K562 (cell line): ENCODE results near the gene CORO2A. TPM values are rescaled to one million over a fixed set of nuclear protein-coding genes. Genes with fewer than 3 reads are reported as not detected.
A peak's percentile ranks its signal among the peaks of the same experiment; 100 is the strongest.

Source experiments
- ATAC-seq: fragments of 200-7000 bp; cut with Tn5 transposase; 3 replicates; pipeline ENCODE4 v1.9.1; 2020; ENCODE audit warnings: moderate library complexity
- BruUV-seq: library from RNA; stranded (reverse); fragments of 400-500 nt; replicated peaks from 2 replicates; lab custom pipeline; 2021; lab: Mats Ljungman, UMichigan
- CTCF ChIA-PET: fragments of 300-600 bp; formaldehyde crosslinking; extraction: SDS; loops from one replicate; lab custom pipeline; 2021; ENCODE audit warnings: low intra/inter-chr PET ratio; lab: Yijun Ruan, JAX
- POLR2A ChIA-PET: fragments of 300-600, 350-650 bp; sonication (Branson Sonifier 250); formaldehyde crosslinking; extraction: SDS; loops from one replicate; lab custom pipeline; 2021; ENCODE audit warnings: antibody characterized with exemption, inconsistent platforms; lab: Yijun Ruan, JAX
- DNase-seq, 4 experiments: peaks; one replicate each; pipeline versions ENCODE4 v3.0.0 to v3.0.0-alpha.2; 2011 to 2018; ENCODE audit warnings: low spot score in 3 of 4, mixed read lengths in 3 of 4; ENCODE audit errors: extremely low read depth in 1 of 4
- FAIRE-seq: peaks from 2 replicates; lab custom pipeline; 2011; peaks lifted over from hg19 to GRCh38; lab: Jason Lieb, UNC
- H2AFZ ChIP-seq: 2 replicates; pipeline ENCODE4 v1.6.0; 2011; ENCODE audit warnings: low read depth, low read length, control low read depth, inconsistent platforms
- H3K27ac ChIP-seq: fragments of 200-600 bp; 3 replicates; pipeline ENCODE4 v1.8.0; 2011; ENCODE audit warnings: low read depth, mild to moderate bottlenecking, control low read depth, inconsistent platforms, low read length, moderate library complexity, mixed read lengths; ENCODE audit errors: extremely low read depth
- H3K27me3 ChIP-seq, 2 experiments: fragments of 300-600 bp in 1 of 2; 2 replicates in 1 of 2; 3 replicates in 1 of 2; pipeline versions ENCODE4 v1.6.0 to v1.8.0; 2011; ENCODE audit warnings: inconsistent platforms in 2 of 2, low read length in 2 of 2, mild to moderate bottlenecking in 1 of 2, mixed read lengths in 1 of 2, moderate library complexity in 1 of 2; ENCODE audit not compliant: control insufficient read depth in 2 of 2, insufficient read depth in 2 of 2
- H3K36me3 ChIP-seq: fragments of 300-600 bp; 3 replicates; pipeline ENCODE4 v1.8.0; 2011; ENCODE audit warnings: mild to moderate bottlenecking, low read length, inconsistent platforms; ENCODE audit not compliant: control insufficient read depth, insufficient read depth
- H3K4me1 ChIP-seq, 2 experiments: fragments of 200-600 bp in 1 of 2; replicated peaks in 1 of 2; 2 replicates in 1 of 2; 3 replicates in 1 of 2; pipeline versions ENCODE4 v1.5.1 to v1.8.0; 2011; ENCODE audit warnings: inconsistent platforms in 2 of 2, low read length in 2 of 2, mild to moderate bottlenecking in 1 of 2, mixed read lengths in 1 of 2, moderate library complexity in 1 of 2; ENCODE audit not compliant: control insufficient read depth in 2 of 2, insufficient read depth in 2 of 2
- H3K4me2 ChIP-seq: 2 replicates; pipeline ENCODE4 v1.6.1; 2011; ENCODE audit warnings: low read length, control low read depth, inconsistent platforms, mixed read lengths; ENCODE audit not compliant: insufficient read depth
- H3K4me3 ChIP-seq: fragments of 200-600 bp; sonication (generic), shearing (Covaris generic); 2 replicates; pipeline ENCODE4 v1.5.1; 2016; ENCODE audit warnings: control low read depth, inconsistent platforms
- H3K79me2 ChIP-seq: fragments of 200-600 bp; 3 replicates; pipeline ENCODE4 v1.8.0; 2011; ENCODE audit warnings: low read length, inconsistent platforms; ENCODE audit not compliant: control insufficient read depth, insufficient read depth
- H3K9ac ChIP-seq, 2 experiments: 2 replicates each; pipeline versions ENCODE4 v1.6.0 to v1.6.1; 2011; ENCODE audit warnings: low read depth in 2 of 2, low read length in 2 of 2, control low read depth in 1 of 2, inconsistent platforms in 1 of 2, mild to moderate bottlenecking in 1 of 2, mixed read lengths in 1 of 2; ENCODE audit not compliant: insufficient read depth in 1 of 2
- H3K9me1 ChIP-seq: one replicate; pipeline ENCODE4 v1.6.0; 2011; ENCODE audit warnings: inconsistent platforms, mild to moderate bottlenecking, low read length, moderate library complexity; ENCODE audit not compliant: control insufficient read depth, insufficient read depth
- H3K9me3 ChIP-seq: replicated peaks from 2 replicates; pipeline ENCODE4 v1.5.1; 2011; ENCODE audit warnings: low read depth, low read length, inconsistent platforms; ENCODE audit not compliant: control insufficient read depth, insufficient read depth
- H4K20me1 ChIP-seq: replicated peaks from 2 replicates; pipeline ENCODE4 v1.6.1; 2011; ENCODE audit warnings: low read length, inconsistent platforms, mixed read lengths; ENCODE audit not compliant: control insufficient read depth, insufficient read depth
- ARHGAP35 ChIP-seq: fragments of 450-650 bp; IDR thresholded peaks from 2 replicates; pipeline ENCODE4 v1.6.1; 2018; ENCODE audit not compliant: partially characterized antibody
- BDP1 ChIP-seq: IDR thresholded peaks from 3 replicates; pipeline ENCODE4 v1.6.1; 2011; ENCODE audit not compliant: insufficient read length, insufficient read depth
- DNMT1 ChIP-seq: fragments of 450-650 bp; IDR thresholded peaks from 2 replicates; pipeline ENCODE4 v1.6.1; 2016; ENCODE audit warnings: antibody characterized with exemption, mild to moderate bottlenecking
- ETS1 ChIP-seq: conservative IDR thresholded peaks from 2 replicates; pipeline ENCODE4 v1.6.1; 2011; ENCODE audit warnings: low read depth, mild to moderate bottlenecking, low read length; ENCODE audit not compliant: control insufficient read depth
- POLR2A ChIP-seq: fragments of 450-650 bp; conservative IDR thresholded peaks from 2 replicates; pipeline ENCODE4 v1.6.1; 2016
- RAD21 ChIP-seq, 2 experiments: fragments of 250-450 bp in 1 of 2; fragments of 450-650 bp in 1 of 2; sonication (Bioruptor Pico) in 1 of 2; formaldehyde crosslinking in 1 of 2; IDR thresholded peaks in 1 of 2; conservative IDR thresholded peaks in 1 of 2; 2 replicates each; pipeline versions ENCODE4 v1.4.0 to v1.8.0; 2020 to 2022; ENCODE audit warnings: mild to moderate bottlenecking in 2 of 2, moderate library complexity in 1 of 2
- TGIF2 ChIP-seq: sonication (generic); formaldehyde crosslinking; IDR thresholded peaks from 2 replicates; pipeline ENCODE4 v1.8.1; 2022; ENCODE audit warnings: mild to moderate bottlenecking, missing genetic modification reagents, moderate library complexity
- ZNF586 ChIP-seq: fragments of 450-650 bp; formaldehyde crosslinking; conservative IDR thresholded peaks from 2 replicates; pipeline ENCODE4 v1.4.0; 2020; ENCODE audit warnings: mild to moderate bottlenecking, moderate library complexity
- WGBS: fragments of 100-300 bp; shearing (Covaris generic); methylation state at CpG from one replicate; pipeline ENCODE4 v1.1.6; 2016; ENCODE audit warnings: low coverage, mixed read lengths; ENCODE audit not compliant: insufficient coverage; ENCODE audit errors: missing lambda C conversion rate; 5-methylcytosine and 5-hydroxymethylcytosine counted together
- in situ Hi-C: fragments of 300-500 bp; cut with MboI; formaldehyde crosslinking; loops from 4 replicates; pipeline ENCODE4 v1.15.0; 2018; ENCODE audit warnings: inconsistent platforms, mixed read lengths
- intact Hi-C: fragments of 100-400 bp; cut with micrococcal nuclease; formaldehyde crosslinking; loops from 2 replicates; pipeline ENCODE4 v1.14.2; 2022
- polyA plus RNA-seq, 8 experiments: library from polyadenylated mRNA; depleted of rRNA in 4 of 8; stranded (reverse) in 5 of 8; unstranded in 3 of 8; fragments of >200 nt; fragmentation: Nextera tagmentation in 2 of 8; fragmentation: Illumina TruSeq in 1 of 8; extraction: Ambion mirVana in 2 of 8; extraction: Trizol in 1 of 8; gene quantifications; 2 replicates each; pipeline versions ENCODE4 v1.2.1 to v1.2.3, GENCODE V29; 2011 to 2014; ENCODE audit warnings: inconsistent platforms in 1 of 8, missing spikeins in 1 of 8
- total RNA-seq, 7 experiments: library from RNA; depleted of rRNA in 6 of 7; stranded (reverse); fragments of >200 nt in 6 of 7; fragmentation: Illumina TruSeq in 2 of 7; extraction: Trizol in 2 of 7; gene quantifications; 2 replicates each; pipeline versions ENCODE4 v1.2.1 to v1.2.3, GENCODE V29; 2011 to 2021; ENCODE audit warnings: low replicate concordance in 1 of 7
- TF ChIP-seq, protein P1 (sequence below), 3 experiments: IDR thresholded peaks in 2 of 3; conservative IDR thresholded peaks in 1 of 3; 2 replicates each; pipeline ENCODE4 v1.5.1; 2011 to 2012; ENCODE audit warnings: low read length in 3 of 3, mild to moderate bottlenecking in 3 of 3, control low read depth in 2 of 3, improper control_type of control experiment in 1 of 3, inconsistent platforms in 1 of 3, low read depth in 1 of 3, mixed read lengths in 1 of 3, moderate library complexity in 1 of 3; ENCODE audit not compliant: insufficient read depth in 2 of 3

Gene CORO2A
- total and polyA plus RNA-seq, 9 of the 15 experiments (the other 6 are each of a cell fraction or from before 2014, with no cell fraction given) = 9.5 to 26.6 (median 18.0) TPM

GRCh38 chr9:98215821-98216220 lies 23.4 kb upstream of the CORO2A start:
- no peaks in the 10 kb centered on the region for H3K9me3 ChIP-seq
- ChIA-PET POLR2A (interaction anchor here (0.6 kb wide), 1 partner anchor 35 kb away, joined by 3 read pairs; no protein-coding TSS in a partner anchor), CTCF (no interaction called here)
- no peak overlapping the region for H3K4me2 ChIP-seq
- no peak overlapping the region for H3K4me3 ChIP-seq
- no TSS peak for BruUV-seq
- peak; percentile 61 for ATAC-seq
- no peaks in the 10 kb centered on the region for H4K20me1 ChIP-seq
- H2AFZ ChIP-seq = no peak overlapping the region
- 88% methylated on average over 9 of the region's 9 CpGs for WGBS
- peak; percentile 55 for FAIRE-seq
- DNase-seq = no peak
- intact Hi-C loops = no loop called here
- peak in 1 of 2 experiments; percentile 36; a peak in 2 of 4 replicates for TF ChIP-seq RAD21 (CRISPR knock-in tag; conservative IDR thresholded peaks at IDR 0.05 in 1 of 2, IDR thresholded peaks at IDR 0.05 in 1 of 2)
- TF ChIP-seq TGIF2 (CRISPR knock-in tag) = no peak
- TF ChIP-seq DNMT1 = no peak
- TF ChIP-seq, protein P1, sequence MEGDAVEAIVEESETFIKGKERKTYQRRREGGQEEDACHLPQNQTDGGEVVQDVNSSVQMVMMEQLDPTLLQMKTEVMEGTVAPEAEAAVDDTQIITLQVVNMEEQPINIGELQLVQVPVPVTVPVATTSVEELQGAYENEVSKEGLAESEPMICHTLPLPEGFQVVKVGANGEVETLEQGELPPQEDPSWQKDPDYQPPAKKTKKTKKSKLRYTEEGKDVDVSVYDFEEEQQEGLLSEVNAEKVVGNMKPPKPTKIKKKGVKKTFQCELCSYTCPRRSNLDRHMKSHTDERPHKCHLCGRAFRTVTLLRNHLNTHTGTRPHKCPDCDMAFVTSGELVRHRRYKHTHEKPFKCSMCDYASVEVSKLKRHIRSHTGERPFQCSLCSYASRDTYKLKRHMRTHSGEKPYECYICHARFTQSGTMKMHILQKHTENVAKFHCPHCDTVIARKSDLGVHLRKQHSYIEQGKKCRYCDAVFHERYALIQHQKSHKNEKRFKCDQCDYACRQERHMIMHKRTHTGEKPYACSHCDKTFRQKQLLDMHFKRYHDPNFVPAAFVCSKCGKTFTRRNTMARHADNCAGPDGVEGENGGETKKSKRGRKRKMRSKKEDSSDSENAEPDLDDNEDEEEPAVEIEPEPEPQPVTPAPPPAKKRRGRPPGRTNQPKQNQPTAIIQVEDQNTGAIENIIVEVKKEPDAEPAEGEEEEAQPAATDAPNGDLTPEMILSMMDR (IDR thresholded peaks at IDR 0.05 in 2 of 3, conservative IDR thresholded peaks at IDR 0.05 in 1 of 3; ENCODE audit: insufficient read depth in 2 of 3, low read depth in 1 of 3, low read length in 3 of 3) = peak in 2 of 3 experiments; percentile 23 to 39; a peak in 2 of 6 replicates
- no peak for TF ChIP-seq POLR2A
- TF ChIP-seq ETS1 = no peak
- no peak for TF ChIP-seq ARHGAP35
- TF ChIP-seq BDP1 = no peak
- no peak for TF ChIP-seq ZNF586
- H3K36me3 ChIP-seq = peaks cover 20% of the 10 kb centered on the region; the same call in 2 of the 3 replicates
- no peaks in the 10 kb centered on the region for H3K79me2 ChIP-seq
- peaks cover 0 to 2% of the 10 kb centered on the region in 2 experiments; a peak in 1 of 5 replicates for H3K4me1 ChIP-seq
- in situ Hi-C loops = no loop called here
- no peaks in the 10 kb centered on the region for H3K9me1 ChIP-seq
- no peak overlapping the region for H3K27ac ChIP-seq
- no peaks in the 10 kb centered on the region for H3K27me3 ChIP-seq
- no peak overlapping the region for H3K9ac ChIP-seq
